Caco-2 (cell line): ENCODE data around the gene UBE2J2. TPM values are rescaled to one million over a fixed set of nuclear protein-coding genes. Genes with fewer than 3 reads are reported as not detected.

Source experiments
- BruUV-seq: library from RNA; stranded (reverse); fragments of 400-500 nt; replicated peaks from 2 replicates; lab custom pipeline; 2021; lab: Mats Ljungman, UMichigan
- CTCF ChIA-PET: fragments of 300-600 bp; sonication (Branson Sonifier 250); formaldehyde crosslinking; loops from one replicate; lab custom pipeline; 2022; ENCODE audit warnings: antibody characterized with exemption; lab: Charles Lee
- POLR2A ChIA-PET: fragments of 300-600 bp; sonication (Branson Sonifier 250); formaldehyde crosslinking; loops from one replicate; lab custom pipeline; 2022; ENCODE audit warnings: antibody characterized with exemption; lab: Charles Lee
- DNase-seq, 2 experiments: peaks; one replicate each; pipeline versions ENCODE4 v3.0.0 to v3.0.0-alpha.2; 2020 to 2022
- H3K27me3 ChIP-seq: replicated peaks from 2 replicates; pipeline ENCODE4 v1.6.0; 2011; ENCODE audit warnings: low read length; ENCODE audit not compliant: control insufficient read depth, insufficient read depth
- H3K36me3 ChIP-seq: 2 replicates; pipeline ENCODE4 v1.5.1; 2011; ENCODE audit warnings: low read length; ENCODE audit not compliant: control insufficient read depth, insufficient read depth
- H3K4me1 ChIP-seq: fragments of 250-450 bp; sonication (Bioruptor Pico); 2 replicates; pipeline ENCODE4 v1.5.1; 2020; ENCODE audit warnings: mild to moderate bottlenecking
- H3K4me3 ChIP-seq: 2 replicates; pipeline ENCODE4 v1.5.1; 2011; ENCODE audit warnings: low read depth, mild to moderate bottlenecking, control low read depth, low read length
- H3K9me3 ChIP-seq: fragments of 250-450 bp; sonication (Bioruptor Pico); 2 replicates; pipeline ENCODE4 v1.5.1; 2020; ENCODE audit warnings: mild to moderate bottlenecking, moderate library complexity
- H3K27ac Mint-ChIP-seq: one replicate; pipeline ENCODE4 v1.8.0; 2022; ENCODE audit warnings: mixed read lengths; ENCODE audit not compliant: unreplicated experiment
- H3K27me3 Mint-ChIP-seq: one replicate; pipeline ENCODE4 v1.8.0; 2022; ENCODE audit warnings: mixed read lengths; ENCODE audit not compliant: insufficient read depth, unreplicated experiment
- H3K36me3 Mint-ChIP-seq: one replicate; pipeline ENCODE4 v1.8.0; 2022; ENCODE audit warnings: mild to moderate bottlenecking, mixed read lengths; ENCODE audit not compliant: insufficient read depth, unreplicated experiment
- H3K4me1 Mint-ChIP-seq: one replicate; pipeline ENCODE4 v1.8.0; 2022; ENCODE audit warnings: low read depth, mixed read lengths; ENCODE audit not compliant: unreplicated experiment
- H3K4me3 Mint-ChIP-seq: one replicate; pipeline ENCODE4 v1.8.0; 2022; ENCODE audit warnings: mild to moderate bottlenecking, moderate library complexity, mixed read lengths; ENCODE audit not compliant: unreplicated experiment
- H3K9me3 Mint-ChIP-seq: one replicate; pipeline ENCODE4 v1.8.0; 2022; ENCODE audit warnings: mixed read lengths; ENCODE audit not compliant: unreplicated experiment
- intact Hi-C: fragments of 100-400 bp; cut with micrococcal nuclease; formaldehyde crosslinking; loops from one replicate; pipeline ENCODE4 v1.10.0; 2022; ENCODE audit not compliant: unreplicated experiment
- total RNA-seq: library from RNA; stranded (reverse); gene quantifications from 2 replicates; pipeline ENCODE4 v1.2.3, GENCODE V29; 2022
- TF ChIP-seq, protein P1 (sequence below), 2 experiments: fragments of 200-600 bp in 1 of 2; IDR thresholded peaks; 1 replicate in 1 of 2; 2 replicates in 1 of 2; pipeline versions ENCODE4 v1.5.1 to v1.8.0; 2011 to 2022; ENCODE audit warnings: antibody characterized with exemption in 1 of 2, control low read depth in 1 of 2, inconsistent platforms in 1 of 2, low read depth in 1 of 2, low read length in 1 of 2, mild to moderate bottlenecking in 1 of 2, moderate library complexity in 1 of 2; ENCODE audit not compliant: insufficient read depth in 1 of 2, severe bottlenecking in 1 of 2, unreplicated experiment in 1 of 2

The UBE2J2 gene
- total RNA-seq, 1 experiment from 2014 or later, result 57.2 TPM

DNA sequence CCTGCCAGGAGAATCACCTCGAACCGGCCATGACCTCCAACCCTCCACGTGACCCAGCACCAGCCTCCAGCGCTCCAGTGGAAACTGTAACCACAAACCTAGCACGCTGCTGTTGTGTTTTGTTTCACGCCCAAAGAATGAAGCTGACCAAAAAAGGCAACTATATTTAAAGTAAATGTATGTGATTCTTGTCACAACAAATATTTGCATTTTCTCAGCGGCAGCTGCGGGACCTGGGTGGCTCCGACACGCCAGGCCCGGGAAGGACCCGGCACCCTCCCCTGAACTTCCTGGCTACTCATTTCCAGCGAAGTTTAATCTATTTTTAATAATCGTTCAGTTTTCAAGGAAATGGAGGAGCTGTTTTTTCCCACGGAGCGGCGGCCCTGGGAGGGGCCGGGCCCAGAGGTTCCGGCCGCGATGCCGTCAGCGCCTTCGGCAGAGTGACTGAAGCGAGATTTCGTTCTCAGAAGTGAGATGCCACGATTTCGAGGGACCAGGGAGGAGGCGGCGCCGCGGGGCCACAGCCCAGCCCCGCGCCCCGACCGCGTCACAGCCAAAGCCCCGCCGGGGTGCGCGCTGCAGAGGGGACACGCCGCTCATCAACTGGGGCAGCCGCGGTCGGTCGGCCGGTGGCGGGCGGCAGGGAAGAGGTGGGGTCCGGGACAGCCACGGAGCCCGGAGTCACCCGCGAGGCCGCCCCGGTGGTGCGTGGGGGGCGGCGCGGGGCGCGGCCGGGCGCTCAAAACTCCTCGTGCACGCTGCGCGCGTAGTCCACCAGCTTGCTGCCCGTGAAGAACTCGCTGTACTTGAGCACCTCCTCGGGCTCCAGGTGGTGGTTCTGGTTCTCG lies 56.7 kb downstream of the UBE2J2 start:
- no peaks in the 10 kb centered on the region for H3K9me3 ChIP-seq
- H3K36me3 Mint-ChIP-seq, result peaks cover 23% of the 10 kb centered on the region
- no peak overlapping the region for H3K4me3 ChIP-seq
- CTCF ChIA-PET, result no interaction called here
- H3K4me1 ChIP-seq, result no peaks in the 10 kb centered on the region
- no peak for DNase-seq
- no peak overlapping the region for H3K27ac Mint-ChIP-seq
- no peaks in the 10 kb centered on the region for H3K9me3 Mint-ChIP-seq
- no peaks in the 10 kb centered on the region for H3K36me3 ChIP-seq
- intact Hi-C loops, result no loop called here
- no peaks in the 10 kb centered on the region for H3K27me3 Mint-ChIP-seq
- POLR2A ChIA-PET, result no interaction called here
- no peak overlapping the region for H3K4me3 Mint-ChIP-seq
- TF ChIP-seq, protein P1, sequence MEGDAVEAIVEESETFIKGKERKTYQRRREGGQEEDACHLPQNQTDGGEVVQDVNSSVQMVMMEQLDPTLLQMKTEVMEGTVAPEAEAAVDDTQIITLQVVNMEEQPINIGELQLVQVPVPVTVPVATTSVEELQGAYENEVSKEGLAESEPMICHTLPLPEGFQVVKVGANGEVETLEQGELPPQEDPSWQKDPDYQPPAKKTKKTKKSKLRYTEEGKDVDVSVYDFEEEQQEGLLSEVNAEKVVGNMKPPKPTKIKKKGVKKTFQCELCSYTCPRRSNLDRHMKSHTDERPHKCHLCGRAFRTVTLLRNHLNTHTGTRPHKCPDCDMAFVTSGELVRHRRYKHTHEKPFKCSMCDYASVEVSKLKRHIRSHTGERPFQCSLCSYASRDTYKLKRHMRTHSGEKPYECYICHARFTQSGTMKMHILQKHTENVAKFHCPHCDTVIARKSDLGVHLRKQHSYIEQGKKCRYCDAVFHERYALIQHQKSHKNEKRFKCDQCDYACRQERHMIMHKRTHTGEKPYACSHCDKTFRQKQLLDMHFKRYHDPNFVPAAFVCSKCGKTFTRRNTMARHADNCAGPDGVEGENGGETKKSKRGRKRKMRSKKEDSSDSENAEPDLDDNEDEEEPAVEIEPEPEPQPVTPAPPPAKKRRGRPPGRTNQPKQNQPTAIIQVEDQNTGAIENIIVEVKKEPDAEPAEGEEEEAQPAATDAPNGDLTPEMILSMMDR (IDR thresholded peaks at IDR 0.05; ENCODE audit: insufficient read depth in 1 of 2, low read depth in 1 of 2, low read length in 1 of 2, severe bottlenecking in 1 of 2, unreplicated experiment in 1 of 2), result no peak
- no peaks in the 10 kb centered on the region for H3K27me3 ChIP-seq
- BruUV-seq, result TSS peak; percentile 93
- H3K4me1 Mint-ChIP-seq, result no peaks in the 10 kb centered on the region

DNA sequence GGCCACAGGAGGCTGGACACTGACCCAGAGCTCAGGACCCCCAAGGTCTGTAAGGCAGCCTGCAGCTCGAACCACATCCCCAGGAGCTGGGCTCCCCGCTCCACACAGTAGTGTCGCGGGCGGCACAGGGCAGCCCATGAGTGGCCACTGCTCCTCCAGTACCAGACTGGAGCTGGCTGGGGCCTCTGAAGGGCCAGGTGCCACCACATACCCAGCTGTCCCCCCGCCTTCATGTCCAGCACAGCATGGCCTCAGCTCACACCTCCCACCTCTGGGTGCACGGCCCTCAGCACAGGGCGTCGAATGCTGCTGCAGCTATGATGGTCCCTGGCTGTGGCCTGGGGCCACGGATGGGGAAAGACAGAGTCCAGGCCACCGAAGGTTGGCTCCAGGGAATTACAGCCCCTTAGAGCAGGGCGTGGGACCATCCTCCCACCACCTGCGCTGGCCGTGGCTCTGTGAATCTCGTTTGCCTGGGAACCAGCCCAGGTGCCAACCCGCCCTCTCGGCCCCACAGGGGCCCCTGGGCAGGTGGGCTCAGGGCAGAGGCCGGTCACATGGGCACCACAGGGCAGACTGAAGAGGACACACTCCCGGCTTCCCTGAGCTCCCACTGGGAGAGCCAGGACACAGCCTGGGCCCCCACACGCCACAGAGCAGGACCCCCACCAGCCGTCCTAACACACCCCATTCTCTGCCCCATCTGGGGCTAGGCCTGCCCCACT lies 57.6 kb downstream of the UBE2J2 start:
- H3K27me3 ChIP-seq, result no peaks in the 10 kb centered on the region
- no peaks in the 10 kb centered on the region for H3K36me3 ChIP-seq
- Mint-ChIP-seq H3K4me1 (no peaks in the 10 kb centered on the region), H3K9me3 (no peaks in the 10 kb centered on the region), H3K27ac (no peak overlapping the region), H3K4me3 (no peak overlapping the region), H3K36me3 (peaks cover 23% of the 10 kb centered on the region), H3K27me3 (no peaks in the 10 kb centered on the region)
- no peak overlapping the region for H3K4me3 ChIP-seq
- no peak for DNase-seq
- no TSS peak for BruUV-seq
- intact Hi-C loops, result no loop called here
- CTCF ChIA-PET, result interaction anchor here (1.2 kb wide), 1 partner anchor 94 kb away, joined by 3 read pairs; no protein-coding TSS in a partner anchor
- POLR2A ChIA-PET, result no interaction called here
- H3K9me3 ChIP-seq, result no peaks in the 10 kb centered on the region
- H3K4me1 ChIP-seq, result no peaks in the 10 kb centered on the region
- TF ChIP-seq, protein P1 (IDR thresholded peaks at IDR 0.05; ENCODE audit: insufficient read depth in 1 of 2, low read depth in 1 of 2, low read length in 1 of 2, severe bottlenecking in 1 of 2, unreplicated experiment in 1 of 2), result no peak

GRCh38 chr1:1215080-1215676 lies 58.5 kb downstream of the UBE2J2 start:
- H3K36me3 Mint-ChIP-seq, result peaks cover 15% of the 10 kb centered on the region
- H3K36me3 ChIP-seq, result no peaks in the 10 kb centered on the region

More at GRCh38 chr1:1215080-1215676, 58.5 kb downstream of the UBE2J2 start:
- Mint-ChIP-seq H3K27me3 (no peaks in the 10 kb centered on the region), H3K4me3 (no peak overlapping the region), H3K4me1 (no peaks in the 10 kb centered on the region), H3K27ac (no peak overlapping the region), H3K9me3 (no peaks in the 10 kb centered on the region)
- BruUV-seq, result no TSS peak
- H3K4me1 ChIP-seq, result no peaks in the 10 kb centered on the region
- ChIA-PET POLR2A (no interaction called here), CTCF (interaction anchor here (1.2 kb wide), 1 partner anchor 93 kb away, joined by 3 read pairs; no protein-coding TSS in a partner anchor)
- H3K27me3 ChIP-seq, result no peaks in the 10 kb centered on the region
- intact Hi-C loops, result no loop called here
- H3K4me3 ChIP-seq, result no peak overlapping the region
- no peaks in the 10 kb centered on the region for H3K9me3 ChIP-seq
- no peak for DNase-seq
- TF ChIP-seq, protein P1 (IDR thresholded peaks at IDR 0.05; ENCODE audit: insufficient read depth in 1 of 2, low read depth in 1 of 2, low read length in 1 of 2, severe bottlenecking in 1 of 2, unreplicated experiment in 1 of 2), result no peak
